Measurements from ENCODE around the gene KLK14. TPM values are rescaled to one million over a fixed set of nuclear protein-coding genes. Genes with fewer than 3 reads are reported as not detected.

Gene KLK14
- polyA plus RNA-seq, 5 donors, result 0.13 to 0.31 (median 0.23) TPM; not detected in 1

GRCh38 chr19:51086153-51086850 lies 3.6 kb upstream of the KLK14 start:
- DNase-seq, result no peak

DNA sequence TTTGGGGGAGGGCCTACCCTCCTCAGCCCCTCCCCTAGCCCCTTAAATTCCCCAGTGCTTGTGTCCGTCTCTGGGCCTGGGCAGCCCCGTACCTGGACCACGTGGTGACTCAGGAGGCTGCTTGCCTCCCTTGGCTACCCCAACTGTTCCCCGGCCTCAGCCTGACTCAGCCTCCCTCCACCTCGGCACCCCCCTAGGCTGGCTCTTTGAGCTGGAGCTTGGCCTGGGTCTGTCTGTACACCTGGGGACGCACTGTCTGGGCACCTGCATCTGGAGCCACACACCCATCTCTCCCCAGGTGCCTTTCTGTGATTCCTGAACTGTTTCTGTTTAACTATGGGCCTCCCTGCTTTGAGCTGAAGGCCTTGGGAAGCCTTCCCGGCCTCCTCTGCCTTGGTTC lies 1.8 kb upstream of the KLK14 start:
- DNase-seq, result no peak

DNA sequence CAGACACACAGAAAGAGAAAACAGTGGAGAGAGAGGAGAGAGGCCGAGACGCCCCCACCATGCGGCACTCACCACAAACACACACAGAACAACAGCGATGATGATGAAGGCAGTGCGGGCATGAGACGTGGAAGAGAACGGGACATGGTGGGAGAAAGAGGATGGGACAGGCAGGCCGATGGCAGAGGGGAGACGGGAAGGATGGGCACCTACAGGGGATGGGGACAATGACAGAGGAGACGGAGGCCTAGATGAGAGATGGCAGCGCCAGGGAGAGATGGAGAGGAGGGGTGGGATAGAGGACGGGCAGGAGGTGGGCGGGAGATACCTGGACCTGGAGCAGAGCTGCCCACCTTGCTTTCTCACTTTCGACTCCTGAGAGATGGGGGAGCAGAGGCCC lies 1.1 kb upstream of the KLK14 start:
- no peak for DNase-seq

DNA sequence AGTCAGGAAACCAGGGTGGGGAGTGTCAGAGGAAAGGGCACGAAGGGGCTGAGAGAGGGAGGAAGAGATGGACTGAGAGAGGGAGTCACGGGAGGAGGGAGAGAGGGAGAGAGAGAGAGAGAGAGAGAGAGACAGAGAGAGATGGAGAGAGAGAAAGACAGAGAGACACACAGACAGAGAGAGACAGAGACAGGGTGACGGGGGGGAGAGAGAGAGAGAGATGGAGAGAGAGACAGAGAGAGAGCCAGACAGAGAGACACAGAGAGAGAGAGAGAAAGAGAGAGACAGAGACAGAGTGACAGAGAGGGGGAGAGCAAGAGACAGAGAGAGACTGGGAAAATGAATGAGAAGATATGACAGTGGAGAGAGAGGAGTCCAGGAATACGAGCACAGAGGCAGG lies 494 bp upstream of the KLK14 start:
- DNase-seq, result no peak

- no peak for DNase-seq
These were observed 1.2 kb downstream of the KLK14 start for GRCh38 chr19:51081476-51081875.

DNA sequence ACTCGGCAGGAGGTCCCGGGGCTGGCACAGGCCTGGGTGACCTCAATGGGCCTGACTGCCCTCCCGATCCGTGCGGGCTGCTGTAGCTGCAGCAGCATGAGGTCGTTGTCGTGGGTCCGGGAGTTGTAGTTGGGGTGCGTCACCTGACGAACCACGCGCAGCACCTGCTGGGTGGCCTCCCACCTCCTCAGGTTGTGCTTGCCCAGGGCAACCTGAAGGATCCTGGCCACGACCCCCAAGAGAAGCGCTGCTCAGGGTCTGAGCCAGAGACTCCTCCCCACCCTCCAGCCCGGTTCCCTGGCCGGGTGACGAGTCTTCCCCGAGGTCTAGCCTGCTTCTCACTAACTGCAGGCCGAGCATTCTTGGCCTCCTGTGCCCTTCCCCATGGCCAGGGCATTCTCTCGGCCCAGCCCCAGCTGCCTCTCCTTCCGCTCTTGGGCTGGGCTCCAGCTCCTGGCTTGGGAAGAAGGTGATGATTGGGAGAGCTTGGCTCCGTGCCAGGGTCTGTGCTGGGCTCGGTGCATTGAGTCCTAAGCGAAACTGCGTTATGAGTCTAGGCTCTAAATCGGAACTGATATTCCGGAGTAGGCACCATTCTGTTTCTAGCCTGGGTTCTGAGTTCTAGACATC lies 3.1 kb downstream of the KLK14 start:
- DNase-seq, result no peak

DNA sequence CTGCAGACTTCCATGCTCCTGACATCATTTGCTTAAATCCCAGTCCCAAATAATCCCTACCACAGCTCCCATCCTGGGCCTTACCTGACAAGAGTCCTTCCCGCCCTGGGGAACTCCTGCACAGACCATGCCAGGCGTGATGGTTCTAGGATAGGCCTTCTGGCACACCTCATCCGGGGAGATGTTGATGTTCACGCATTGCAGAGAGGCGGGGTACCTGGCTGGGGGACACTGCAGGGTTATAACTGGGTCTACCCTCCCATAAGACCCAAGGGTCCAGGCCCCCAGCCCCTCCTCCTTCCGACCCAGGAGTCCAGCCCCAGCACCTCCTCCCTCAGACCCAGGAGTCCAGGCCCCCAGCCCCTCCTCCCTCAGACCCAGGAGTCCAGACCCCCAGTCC lies 4.0 kb downstream of the KLK14 start:
- DNase-seq, result no peak

DNA sequence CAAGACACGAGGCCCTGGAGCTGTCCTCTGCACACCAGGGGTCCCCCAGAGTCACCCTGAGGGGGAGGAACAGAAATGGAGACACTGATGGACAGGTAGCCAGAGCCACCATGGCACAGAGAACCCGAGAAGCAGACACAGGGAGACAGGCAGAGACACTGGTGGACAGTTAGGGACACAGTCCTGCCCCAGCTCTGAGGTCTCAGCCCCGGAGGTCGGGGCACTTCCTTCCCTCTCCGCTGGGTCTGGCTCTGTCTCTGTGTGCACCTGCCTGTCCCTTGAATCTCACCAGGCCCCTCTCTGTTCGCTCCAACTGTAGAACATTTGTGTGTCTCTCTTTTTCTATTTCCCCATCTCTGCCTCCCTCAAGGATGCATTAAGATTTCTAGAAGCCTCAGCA lies 4.6 kb downstream of the KLK14 start:
- DNase-seq, result no peak

DNA sequence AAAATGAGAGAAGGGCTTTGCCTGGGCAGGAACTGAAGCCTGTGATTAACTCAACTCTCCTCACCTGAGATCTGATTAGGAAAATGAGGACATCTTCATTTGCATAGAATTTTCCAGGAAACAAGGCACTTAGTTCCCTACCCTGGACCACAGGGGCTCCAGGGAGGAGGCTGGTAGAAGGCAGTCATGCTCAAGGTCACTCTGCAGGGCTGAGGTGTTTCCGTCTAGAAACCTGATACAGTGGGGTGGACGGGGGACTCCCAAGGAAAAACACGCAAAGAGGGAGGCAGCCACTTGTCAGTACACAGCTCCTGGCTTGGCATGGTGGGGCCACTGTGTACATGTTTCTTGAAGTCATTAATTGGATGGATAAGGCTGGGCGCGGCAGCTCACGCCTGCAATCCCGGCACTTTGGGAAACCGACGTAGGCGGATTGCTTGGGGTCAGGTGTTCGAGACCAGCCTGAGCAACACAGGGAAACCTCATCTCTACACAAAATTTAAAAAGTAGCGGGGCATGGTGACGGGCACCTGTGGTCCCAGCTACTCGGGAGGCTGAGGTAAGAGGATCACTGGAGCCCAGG lies 6.0 kb downstream of the KLK14 start:
- DNase-seq, result no peak

DNA sequence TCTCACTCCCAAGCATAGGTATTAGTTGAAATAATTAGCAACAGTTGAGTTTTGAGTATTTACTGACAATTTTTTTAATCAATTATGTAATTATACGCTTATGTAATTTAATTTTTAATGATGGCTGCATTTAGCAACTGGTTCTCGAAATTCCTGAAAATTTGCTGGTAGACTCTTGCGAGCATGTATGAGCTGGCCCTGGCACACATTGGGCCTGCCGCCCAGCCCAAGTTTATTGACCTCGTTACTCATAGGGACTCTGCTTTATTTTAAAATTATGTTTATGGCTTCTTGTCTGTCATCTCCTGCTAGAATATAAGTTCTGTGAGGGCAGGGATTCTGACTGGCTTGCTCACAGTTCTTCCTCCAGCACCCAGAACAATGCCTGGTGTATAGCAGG lies 6.7 kb downstream of the KLK14 start:
- DNase-seq, result no peak

GRCh38 chr19:51071095-51071405 lies 11.6 kb downstream of the KLK14 start:
- DNase-seq, result no peak

DNA sequence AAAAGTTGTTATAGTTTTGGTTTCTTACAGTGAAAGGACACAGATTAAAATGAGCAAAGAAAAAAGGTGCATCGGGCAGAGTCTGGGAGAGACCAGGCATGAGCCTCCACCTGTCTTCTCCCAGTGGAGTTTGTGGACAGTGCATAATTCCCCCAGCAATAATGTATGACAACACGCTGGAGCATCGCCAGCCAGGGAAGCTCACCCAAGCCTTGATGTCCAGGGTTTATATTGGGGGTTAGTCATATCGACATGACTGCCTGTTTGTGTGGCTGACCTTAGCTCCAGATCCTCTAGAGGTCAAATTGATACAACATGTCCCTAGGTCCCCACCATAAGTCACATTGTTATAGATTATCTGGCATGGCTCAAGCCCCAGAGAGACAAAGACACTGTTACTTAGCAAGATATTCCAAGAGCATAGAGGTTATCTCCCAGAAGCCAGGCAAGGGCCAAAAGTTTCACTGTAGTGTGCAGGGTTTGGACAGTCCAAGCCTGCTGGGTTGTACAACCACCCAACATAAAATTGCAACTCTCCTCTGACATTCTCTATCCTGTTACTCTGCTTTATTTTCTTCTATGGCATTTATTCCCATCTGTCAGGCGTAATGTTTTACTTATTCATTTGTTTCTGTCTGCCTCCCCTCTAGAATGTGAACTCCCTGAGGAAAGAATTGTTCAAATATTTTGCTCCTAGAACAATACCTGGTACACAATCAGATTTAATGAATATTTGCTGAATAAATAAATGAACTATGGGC lies 12.2 kb downstream of the KLK14 start:
- DNase-seq, result no peak

DNA sequence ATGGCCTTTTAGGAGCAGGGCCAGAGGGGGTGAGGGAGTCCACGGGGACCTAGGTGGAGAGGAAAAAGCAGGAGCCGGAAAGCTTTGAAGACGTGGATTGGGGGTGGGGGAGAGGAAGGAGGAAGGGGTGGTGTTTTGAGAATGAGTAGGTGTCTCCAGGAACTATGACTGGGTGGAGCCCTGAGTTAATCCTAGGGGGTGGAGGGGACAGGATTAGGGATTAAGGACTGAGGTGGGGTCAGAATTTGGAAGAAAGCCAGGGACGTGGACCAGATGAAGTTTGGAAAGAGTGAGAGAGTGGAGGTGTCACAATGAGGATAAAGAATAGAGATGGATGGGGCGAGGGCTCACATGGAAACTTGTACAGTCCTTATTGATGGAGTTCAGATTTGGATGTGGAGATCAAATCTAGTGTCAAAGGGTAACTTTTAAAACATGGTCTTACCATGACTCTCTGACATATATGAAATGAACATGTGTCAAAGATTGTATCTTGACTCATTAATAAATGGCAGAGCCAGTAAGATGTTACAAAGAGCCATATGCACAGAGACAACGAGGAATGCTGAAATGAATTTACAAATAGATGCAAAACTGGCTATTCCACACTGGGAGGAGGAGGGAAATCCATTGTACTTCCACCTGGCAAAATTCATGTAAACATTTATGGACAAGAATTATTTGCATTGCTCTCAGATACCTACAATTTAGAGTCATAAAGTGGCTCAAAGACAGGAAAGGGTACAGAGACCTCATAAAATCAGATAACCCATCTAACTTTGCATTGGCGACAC lies 16.1 kb downstream of the KLK14 start:
- DNase-seq, result no peak

DNA sequence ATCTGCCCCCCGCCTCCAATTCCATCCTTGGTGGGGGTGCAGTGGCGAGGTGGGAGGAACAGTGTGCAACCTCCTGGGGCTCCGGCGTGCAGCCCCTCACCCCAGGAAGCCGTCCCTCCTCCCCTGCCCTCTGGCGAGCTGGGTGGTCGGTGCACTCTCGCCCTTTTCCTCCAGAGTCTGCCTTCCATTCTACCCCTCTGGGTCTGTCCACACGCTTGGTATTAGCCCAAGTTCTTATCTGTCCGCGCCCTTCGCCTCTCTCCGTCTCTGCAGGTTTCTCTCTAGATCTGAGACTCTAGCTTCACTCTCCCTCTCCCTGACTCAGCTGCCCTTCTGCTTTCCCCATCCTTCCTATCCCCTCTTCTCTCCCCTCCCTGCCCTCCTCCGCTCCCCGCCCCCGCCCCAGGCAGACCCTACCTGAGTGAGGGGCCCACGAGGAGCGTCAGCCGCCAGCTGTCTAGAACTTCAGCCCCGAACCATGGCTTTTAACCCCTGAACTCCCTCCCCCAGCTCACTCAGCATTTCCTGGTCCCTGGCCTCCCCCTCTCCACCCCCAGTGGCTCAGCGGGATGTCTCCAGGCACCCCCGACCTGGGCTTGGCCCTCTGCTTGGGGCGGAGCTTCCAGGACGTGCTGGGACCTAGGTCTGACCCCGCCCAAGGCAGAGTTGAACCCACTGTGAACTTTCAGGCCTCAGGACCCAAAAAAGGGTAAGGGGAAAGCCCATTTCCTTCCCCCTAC lies 17.3 kb downstream of the KLK14 start:
- DNase-seq, result no peak

DNA sequence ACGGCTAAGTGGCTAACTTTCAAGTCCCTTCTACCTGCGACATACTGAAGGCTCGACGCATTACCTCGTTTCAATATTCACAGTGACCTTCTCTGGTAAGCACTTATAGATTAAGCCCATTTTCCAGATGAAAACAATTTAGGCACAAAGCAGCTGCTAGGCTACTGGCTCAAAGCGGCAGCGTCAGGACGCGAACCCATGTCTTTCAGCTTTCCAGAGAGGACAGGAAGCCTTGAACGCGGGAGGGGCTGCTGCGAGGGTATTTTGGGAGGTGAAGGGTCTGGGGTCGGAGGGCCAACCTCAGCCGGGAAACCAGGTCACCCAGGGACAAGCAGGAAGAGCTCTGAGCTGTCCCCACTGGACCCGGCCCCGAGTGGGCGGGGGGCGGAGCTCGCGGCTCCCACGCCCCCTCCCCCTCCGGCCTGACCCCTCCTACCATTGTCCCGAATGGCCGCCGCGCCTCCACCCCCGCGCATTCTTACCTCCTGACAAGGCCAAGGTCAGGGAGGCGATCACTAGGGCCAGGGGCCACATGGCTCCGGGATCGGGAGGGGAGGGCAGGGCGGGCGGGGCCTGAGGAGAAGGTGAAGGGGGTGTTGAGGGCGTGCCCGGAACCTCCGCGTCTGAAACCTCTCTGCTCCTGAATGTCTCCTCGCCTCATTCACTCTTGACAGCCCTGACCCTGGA lies 18.0 kb downstream of the KLK14 start, which contains the start of gene KLK13:
Gene KLK13, minus strand, starts transcription at position 559 of the 687 bp plus-strand sequence. Its CDS starts 25 bp downstream, at position 534.
- no peak for DNase-seq

DNA sequence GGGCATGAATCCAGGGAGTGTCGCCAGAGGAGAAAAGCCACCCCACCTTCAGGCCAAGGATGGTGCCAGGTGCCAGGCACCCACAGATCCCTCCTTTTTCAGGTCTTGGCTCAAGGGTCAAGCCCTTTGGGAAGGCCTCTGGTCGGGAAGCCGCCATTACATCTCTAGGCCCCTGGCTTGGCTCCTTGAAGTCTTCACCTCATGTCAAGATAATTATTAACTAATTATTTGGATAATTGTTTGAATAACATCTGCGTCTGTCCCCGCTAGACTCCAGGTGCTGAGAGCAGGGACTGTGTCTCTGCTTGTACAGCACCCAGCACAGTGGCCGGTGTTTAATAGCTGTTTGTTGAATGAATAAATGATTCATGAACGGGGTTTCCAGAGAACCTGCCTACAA lies 19.0 kb downstream of the KLK14 start:
- no peak for DNase-seq

GRCh38 chr19:51060973-51061372 lies 21.7 kb downstream of the KLK14 start:
- no peak for DNase-seq

DNA sequence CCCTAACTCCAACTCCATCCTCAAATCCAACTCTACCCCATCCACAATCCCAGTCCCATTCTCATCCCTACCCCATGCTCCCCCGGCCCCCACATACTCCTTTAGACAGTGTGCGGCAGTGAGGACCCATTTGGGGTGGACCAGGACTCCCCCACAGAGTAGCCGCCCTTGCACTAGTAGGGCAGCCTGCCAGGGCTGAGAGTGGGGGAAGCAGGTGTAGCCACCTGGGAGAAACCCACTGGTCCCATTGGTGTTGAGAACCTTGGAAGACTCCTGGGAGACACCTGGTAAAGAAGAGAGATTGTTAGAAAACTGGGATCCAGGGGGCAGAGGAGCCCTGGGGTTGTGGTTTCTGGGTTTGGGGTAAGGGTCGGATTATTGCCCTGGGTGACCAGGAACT lies 22.4 kb downstream of the KLK14 start:
- DNase-seq, result no peak

DNA sequence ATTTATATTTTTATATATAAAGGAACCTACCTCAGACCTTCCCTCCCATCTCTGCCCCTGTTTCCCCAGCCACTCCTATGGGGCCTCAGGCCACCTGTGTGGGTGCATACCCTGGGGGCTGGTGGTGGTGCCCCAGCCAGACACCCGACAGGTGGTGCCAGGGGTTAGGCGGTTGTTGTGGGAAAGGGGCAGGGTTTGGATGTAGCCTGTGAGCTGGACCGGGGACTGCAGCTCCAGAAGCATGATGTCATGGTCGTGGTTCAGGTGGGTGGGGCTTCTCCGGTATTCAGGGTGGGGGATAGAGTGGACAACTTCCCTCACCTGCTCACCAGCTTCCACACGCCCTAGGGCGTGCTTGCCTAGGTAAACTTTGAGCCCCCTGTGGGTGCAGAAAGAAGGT lies 23.0 kb downstream of the KLK14 start:
- DNase-seq, result no peak

DNA sequence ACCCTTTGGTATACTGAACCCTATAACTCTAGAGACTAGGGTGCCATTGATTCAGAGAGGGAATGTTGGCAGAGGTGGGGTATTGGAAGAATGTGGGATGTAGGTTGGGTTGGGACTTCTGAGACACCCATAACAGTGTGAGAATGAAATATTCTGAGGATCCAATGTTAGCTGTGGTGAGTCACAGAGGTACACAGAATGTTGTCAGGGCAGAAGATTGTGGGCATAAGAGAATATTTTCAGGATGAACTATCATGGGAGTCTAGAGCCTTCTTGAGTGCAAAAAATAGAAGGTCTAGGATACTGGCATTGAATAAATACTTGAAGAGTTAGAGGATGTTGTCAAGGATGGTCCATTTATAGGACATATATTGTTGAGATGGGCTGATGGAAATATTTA lies 26.8 kb downstream of the KLK14 start:
- DNase-seq, result no peak

- DNase-seq, result no peak
These were observed 35.7 kb downstream of the KLK14 start for GRCh38 chr19:51047031-51047335.
